ENCODE measurements around the gene PRR36. TPM values are rescaled to one million over a fixed set of nuclear protein-coding genes. Genes with fewer than 3 reads are reported as not detected.

The PRR36 gene
- total RNA-seq, 2 donors from 2014 or later, result 0.22 to 0.37 TPM

- no peak overlapping the region for H3K27ac ChIP-seq
- TF ChIP-seq, protein P1, sequence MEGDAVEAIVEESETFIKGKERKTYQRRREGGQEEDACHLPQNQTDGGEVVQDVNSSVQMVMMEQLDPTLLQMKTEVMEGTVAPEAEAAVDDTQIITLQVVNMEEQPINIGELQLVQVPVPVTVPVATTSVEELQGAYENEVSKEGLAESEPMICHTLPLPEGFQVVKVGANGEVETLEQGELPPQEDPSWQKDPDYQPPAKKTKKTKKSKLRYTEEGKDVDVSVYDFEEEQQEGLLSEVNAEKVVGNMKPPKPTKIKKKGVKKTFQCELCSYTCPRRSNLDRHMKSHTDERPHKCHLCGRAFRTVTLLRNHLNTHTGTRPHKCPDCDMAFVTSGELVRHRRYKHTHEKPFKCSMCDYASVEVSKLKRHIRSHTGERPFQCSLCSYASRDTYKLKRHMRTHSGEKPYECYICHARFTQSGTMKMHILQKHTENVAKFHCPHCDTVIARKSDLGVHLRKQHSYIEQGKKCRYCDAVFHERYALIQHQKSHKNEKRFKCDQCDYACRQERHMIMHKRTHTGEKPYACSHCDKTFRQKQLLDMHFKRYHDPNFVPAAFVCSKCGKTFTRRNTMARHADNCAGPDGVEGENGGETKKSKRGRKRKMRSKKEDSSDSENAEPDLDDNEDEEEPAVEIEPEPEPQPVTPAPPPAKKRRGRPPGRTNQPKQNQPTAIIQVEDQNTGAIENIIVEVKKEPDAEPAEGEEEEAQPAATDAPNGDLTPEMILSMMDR (IDR thresholded peaks at IDR 0.05), result no peak
- no peaks in the 10 kb centered on the region for H3K4me1 ChIP-seq
- H3K9ac ChIP-seq (ENCODE audit: low read depth in 2 of 2, low read length in 2 of 2), result no peak overlapping the region
- H3K27me3 ChIP-seq, result no peaks in the 10 kb centered on the region
- no peaks in the 10 kb centered on the region for H3K36me3 ChIP-seq
- intact Hi-C loops (cut with DNase I), result no loop called here
- no peaks in the 10 kb centered on the region for H3K9me3 ChIP-seq
- no peak overlapping the region for H3K4me3 ChIP-seq
- DNase-seq, result no peak
These were observed 28.6 kb downstream of the PRR36 start for GRCh38 chr19:7845390-7846154.

DNA sequence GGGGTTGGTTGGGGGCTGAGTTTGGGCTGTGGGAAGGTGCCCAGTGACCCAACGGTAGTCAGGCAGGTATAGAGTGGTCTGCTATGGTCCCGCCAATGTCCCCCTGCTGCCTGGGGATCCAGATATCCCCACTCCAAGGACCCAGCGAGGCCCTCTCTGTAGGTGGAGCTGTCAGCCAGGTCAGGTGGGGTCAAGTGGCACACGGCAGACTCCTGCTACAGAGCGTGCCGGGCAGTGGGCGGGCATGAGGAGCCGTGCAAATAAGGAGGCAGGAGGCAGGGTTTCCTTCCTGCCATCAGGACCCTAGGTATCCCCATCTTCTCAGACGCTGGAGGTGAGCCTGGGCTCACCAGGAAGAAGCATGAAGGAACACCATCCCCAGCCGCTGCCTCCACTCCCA lies 29.2 kb downstream of the PRR36 start:
- no peaks in the 10 kb centered on the region for H3K9me3 ChIP-seq
- no peaks in the 10 kb centered on the region for H3K4me1 ChIP-seq
- no peak overlapping the region for H3K4me3 ChIP-seq
- H3K36me3 ChIP-seq, result no peaks in the 10 kb centered on the region
- H3K27me3 ChIP-seq, result no peaks in the 10 kb centered on the region
- no peak overlapping the region for H3K27ac ChIP-seq
- no peak overlapping the region for H3K9ac ChIP-seq (ENCODE audit: low read depth in 2 of 2, low read length in 2 of 2)
- intact Hi-C loops (cut with DNase I), result no loop called here
- TF ChIP-seq, protein P1 (IDR thresholded peaks at IDR 0.05), result no peak
- DNase-seq, result no peak

GRCh38 chr19:7844405-7844804 lies 29.8 kb downstream of the PRR36 start:
- H3K9ac ChIP-seq (ENCODE audit: low read depth in 2 of 2, low read length in 2 of 2), result no peak overlapping the region
- H3K9me3 ChIP-seq, result no peaks in the 10 kb centered on the region
- TF ChIP-seq, protein P1 (IDR thresholded peaks at IDR 0.05), result no peak
- no peak overlapping the region for H3K4me3 ChIP-seq
- H3K4me1 ChIP-seq, result no peaks in the 10 kb centered on the region
- no peaks in the 10 kb centered on the region for H3K36me3 ChIP-seq
- DNase-seq, result no peak
- H3K27me3 ChIP-seq, result no peaks in the 10 kb centered on the region
- intact Hi-C loops (cut with DNase I), result no loop called here
- no peak overlapping the region for H3K27ac ChIP-seq

GRCh38 chr19:7843521-7843920 lies 30.7 kb downstream of the PRR36 start:
- intact Hi-C loops (cut with DNase I), result no loop called here
- Histone ChIP-seq H3K4me1 (no peaks in the 10 kb centered on the region), H3K27me3 (no peaks in the 10 kb centered on the region), H3K9ac (ENCODE audit: low read depth in 2 of 2, low read length in 2 of 2) (no peak overlapping the region), H3K4me3 (no peak overlapping the region), H3K27ac (no peak overlapping the region), H3K36me3 (no peaks in the 10 kb centered on the region), H3K9me3 (no peaks in the 10 kb centered on the region)
- TF ChIP-seq, protein P1 (IDR thresholded peaks at IDR 0.05), result no peak
- DNase-seq, result no peak

DNA sequence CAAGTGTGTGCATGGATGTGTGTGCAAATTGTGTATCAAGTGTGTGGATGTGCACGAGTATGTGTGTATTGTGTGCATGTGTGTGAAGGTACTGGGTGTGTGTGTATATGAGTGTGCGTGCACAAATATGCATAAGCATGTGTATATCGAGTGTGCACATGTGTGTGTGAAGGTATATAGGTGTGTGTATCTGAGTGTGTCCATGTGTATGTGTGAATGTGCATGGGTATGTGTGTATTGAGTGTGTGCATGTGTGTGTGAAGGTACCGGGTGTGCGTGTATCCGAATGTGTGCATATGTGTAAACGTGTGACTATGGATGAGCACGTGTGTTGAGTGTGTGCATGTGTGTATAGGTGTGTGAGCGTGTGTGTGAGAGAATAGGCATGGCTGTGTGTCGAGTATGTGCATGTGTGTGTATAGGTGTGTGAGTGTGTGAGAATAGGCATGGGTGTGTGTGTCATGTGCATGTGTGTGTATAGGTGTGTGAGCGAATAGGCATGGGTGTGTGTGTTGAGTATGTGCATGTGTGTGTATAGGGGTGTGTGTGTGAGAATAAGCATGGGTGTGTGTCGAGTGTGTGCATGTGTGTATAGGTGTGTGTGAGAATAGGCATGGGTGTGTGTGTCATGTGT lies 31.4 kb downstream of the PRR36 start:
- DNase-seq, result no peak
- H3K36me3 ChIP-seq, result no peaks in the 10 kb centered on the region
- no peaks in the 10 kb centered on the region for H3K27me3 ChIP-seq
- H3K9ac ChIP-seq (ENCODE audit: low read depth in 2 of 2, low read length in 2 of 2), result no peak overlapping the region
- H3K27ac ChIP-seq, result no peak overlapping the region
- TF ChIP-seq, protein P1 (IDR thresholded peaks at IDR 0.05), result no peak
- intact Hi-C loops (cut with DNase I), result no loop called here
- H3K4me3 ChIP-seq, result no peak overlapping the region
- no peaks in the 10 kb centered on the region for H3K4me1 ChIP-seq
- no peaks in the 10 kb centered on the region for H3K9me3 ChIP-seq

All from colonic mucosa (tissue), 4 donors.